DND-41 (cell line): ENCODE data around the gene RPL29.

Source experiments
- CTCF ChIP-seq: IDR thresholded peaks from 2 replicates; pipeline ENCODE4 v1.5.1; 2012; ENCODE audit warnings: borderline replicate concordance, low read length, moderate library complexity, mild to moderate bottlenecking; ENCODE audit not compliant: poor library complexity, severe bottlenecking; ENCODE audit errors: extremely low read depth
- EZH2 ChIP-seq: IDR thresholded peaks from 3 replicates; pipeline ENCODE4 v1.6.1; 2012; ENCODE audit warnings: borderline replicate concordance, low read depth, mild to moderate bottlenecking, moderate library complexity, low read length, inconsistent platforms; ENCODE audit not compliant: severe bottlenecking

GRCh38 chr3:51978143-51978502 is 17.6 kb downstream of the RPL29 start:
- TF ChIP-seq CTCF (no peak), EZH2 (no peak)
